HCT116 (cell line): Measurements from ENCODE around the gene ZNF620. TPM values are rescaled to one million over a fixed set of nuclear protein-coding genes. Genes with fewer than 3 reads are reported as not detected.

Source experiments
- ATAC-seq: fragments of 200-7000 bp; cut with Tn5 transposase; 2 replicates; pipeline ENCODE4 v1.9.1; 2020; ENCODE audit warnings: mild to moderate bottlenecking, moderate library complexity
- BruUV-seq: library from RNA; stranded (reverse); fragments of 400-500 nt; replicated peaks from 2 replicates; lab custom pipeline; 2021; lab: Mats Ljungman, UMichigan
- CTCF ChIA-PET: fragments of 300-600 bp; sonication (Branson Sonifier 250); formaldehyde crosslinking; loops from one replicate; lab custom pipeline; 2021; ENCODE audit warnings: antibody characterized with exemption; lab: Charles Lee
- POLR2A ChIA-PET: fragments of 300-600, 350-600 bp; sonication (Branson Sonifier 250); formaldehyde crosslinking; loops from one replicate; lab custom pipeline; 2021; ENCODE audit warnings: antibody characterized with exemption; lab: Charles Lee
- RAD21 ChIA-PET, 2 experiments: fragments of 300-600 bp; sonication (Branson Sonifier 250); formaldehyde crosslinking; loops; one replicate each; lab custom pipeline; 2023; ENCODE audit warnings: low total read pairs in 2 of 2; ENCODE audit not compliant: uncharacterized antibody in 2 of 2, unreplicated experiment in 2 of 2, low non-redundant PET in 1 of 2; lab: Charles Lee
- DNase-seq: peaks from one replicate; pipeline ENCODE4 v3.0.0-alpha.2; 2010; ENCODE audit warnings: low read depth, low spot score
- H2AFZ ChIP-seq: fragments of 200-600 bp; shearing (Covaris generic), sonication (generic); 2 replicates; pipeline ENCODE4 v1.6.1; 2017; ENCODE audit warnings: low read depth, mixed run types, mixed read lengths, antibody characterized with exemption, low read length; ENCODE audit not compliant: poor library complexity, severe bottlenecking
- H3K27ac ChIP-seq: 2 replicates; pipeline ENCODE4 v1.5.1; 2012; ENCODE audit warnings: low read depth, low read length
- H3K27me3 ChIP-seq: fragments of 200-600 bp; sonication (generic); 2 replicates; pipeline ENCODE4 v1.6.1; 2016; ENCODE audit warnings: mixed run types, low read length, mixed read lengths; ENCODE audit not compliant: insufficient read depth
- H3K36me3 ChIP-seq, 2 experiments: fragments of 200-500 bp in 1 of 2; fragments of 200-600 bp in 1 of 2; sonication (Bioruptor generic) in 1 of 2; sonication (generic) in 1 of 2; 2 replicates each; pipeline versions ENCODE4 v1.5.1 to v1.6.1; 2014 to 2016; ENCODE audit warnings: low read length in 2 of 2, inconsistent platforms in 1 of 2, mixed read lengths in 1 of 2, mixed run types in 1 of 2; ENCODE audit not compliant: insufficient read depth in 2 of 2, control insufficient read depth in 1 of 2
- H3K4me1 ChIP-seq, 2 experiments: fragments of 200-600 bp in 1 of 2; sonication (generic) in 1 of 2; 2 replicates each; pipeline versions ENCODE4 v1.5.1 to v1.6.1; 2012 to 2017; ENCODE audit warnings: low read length in 2 of 2, inconsistent platforms in 1 of 2, mild to moderate bottlenecking in 1 of 2, mixed read lengths in 1 of 2, mixed run types in 1 of 2, moderate library complexity in 1 of 2; ENCODE audit not compliant: insufficient read depth in 2 of 2, control insufficient read depth in 1 of 2
- H3K4me2 ChIP-seq: fragments of 200-600 bp; sonication (generic); 2 replicates; pipeline ENCODE4 v1.6.1; 2017; ENCODE audit warnings: mixed run types, low read length, mixed read lengths
- H3K4me3 ChIP-seq, 2 experiments: fragments of 200-600 bp in 1 of 2; sonication (generic) in 1 of 2; replicated peaks in 1 of 2; 2 replicates each; pipeline ENCODE4 v1.5.1; 2011 to 2016; ENCODE audit warnings: low read length in 2 of 2, control low read depth in 1 of 2, low read depth in 1 of 2, mild to moderate bottlenecking in 1 of 2, mixed read lengths in 1 of 2, mixed run types in 1 of 2
- H3K79me2 ChIP-seq: fragments of 200-600 bp; sonication (generic); 2 replicates; pipeline ENCODE4 v1.6.1; 2017; ENCODE audit warnings: mild to moderate bottlenecking, mixed run types, low read length, moderate library complexity, mixed read lengths; ENCODE audit not compliant: insufficient read depth
- H3K9ac ChIP-seq: fragments of 200-600 bp; sonication (generic); 2 replicates; pipeline ENCODE4 v1.6.1; 2016; ENCODE audit warnings: low read length, mixed read lengths
- H3K9me2 ChIP-seq: fragments of 200-600 bp; sonication (generic), shearing (Covaris generic); 2 replicates; pipeline ENCODE4 v1.6.1; 2017; ENCODE audit warnings: mixed run types, mild to moderate bottlenecking, moderate library complexity; ENCODE audit not compliant: insufficient read depth
- H3K9me3 ChIP-seq, 2 experiments: fragments of 200-500 bp in 1 of 2; fragments of 200-600 bp in 1 of 2; sonication (Bioruptor generic) in 1 of 2; sonication (generic) in 1 of 2; 2 replicates each; pipeline ENCODE4 v1.6.1; 2014 to 2017; ENCODE audit warnings: low read length in 2 of 2, mixed read lengths in 2 of 2, inconsistent platforms in 1 of 2, low read depth in 1 of 2, mild to moderate bottlenecking in 1 of 2, mixed run types in 1 of 2, moderate library complexity in 1 of 2; ENCODE audit not compliant: control insufficient read depth in 1 of 2, insufficient read depth in 1 of 2
- H4K20me1 ChIP-seq: fragments of 200-600 bp; sonication (generic), shearing (Covaris generic); 2 replicates; pipeline ENCODE4 v1.6.1; 2017; ENCODE audit warnings: mixed run types, mild to moderate bottlenecking, moderate library complexity; ENCODE audit not compliant: insufficient read depth
- EGR1 ChIP-seq: IDR thresholded peaks from 2 replicates; pipeline ENCODE4 v1.6.1; 2012; ENCODE audit warnings: low read depth
- ELF1 ChIP-seq: IDR thresholded peaks from 2 replicates; pipeline ENCODE4 v1.6.1; 2012; ENCODE audit warnings: low read depth, borderline replicate concordance
- REST ChIP-seq: IDR thresholded peaks from 2 replicates; pipeline ENCODE4 v1.6.1; 2012; ENCODE audit warnings: low read depth
- intact Hi-C: fragments of 100-400 bp; cut with micrococcal nuclease; formaldehyde crosslinking; loops from 2 replicates; pipeline ENCODE4 v1.10.0; 2022
- total RNA-seq: library from RNA; stranded (reverse); gene quantifications from one replicate; pipeline ENCODE4 v1.2.1, GENCODE V29; 2021; ENCODE audit not compliant: unreplicated experiment

Gene ZNF620
- total RNA-seq, 1 experiment from 2014 or later: 10.2 TPM

GRCh38 chr3:40524222-40524567 lies 18.4 kb downstream of the ZNF620 start:
- DNase-seq (no peak), ATAC-seq (peak; percentile 46)
- H3K27me3 ChIP-seq: no peaks in the 10 kb centered on the region
- no peaks in the 10 kb centered on the region for H4K20me1 ChIP-seq
- peak overlapping the region; percentile 88 for H3K9ac ChIP-seq
- RAD21 ChIA-PET: interaction anchor here (0.8 kb wide), 2 partner anchors 18 to 19 kb away, joined by 3 to 4 read pairs; partner anchors contain the start of gene ZNF620 (in 2 of the 2)
- BruUV-seq: TSS peak; percentile 90
- no peaks in the 10 kb centered on the region for H3K9me3 ChIP-seq
- no peak for TF ChIP-seq EGR1
- TF ChIP-seq ELF1: no peak
- TF ChIP-seq REST: no peak
- H3K4me3 ChIP-seq: peak overlapping the region; percentile 85 to 92
- H3K36me3 ChIP-seq: 0 out of 4 replicates have a peak, but pooled peaks cover 3% of the 10 kb centered on the region in 2 experiments
- CTCF ChIA-PET: interaction anchor here (1.3 kb wide), 1 partner anchor 18 kb away, joined by 5 read pairs; the partner anchor contains the start of gene ZNF620
- intact Hi-C loops: loop anchor here (2.0 kb wide), 1 partner anchor 17 kb away; the partner anchor contains the start of gene ZNF620
- H3K9me2 ChIP-seq: no peaks in the 10 kb centered on the region
- H3K27ac ChIP-seq: peak overlapping the region; percentile 80
- peaks cover 0 to 18% of the 10 kb centered on the region in 2 experiments; a peak in 1 of 4 replicates for H3K4me1 ChIP-seq
- peaks cover 10% of the 10 kb centered on the region for H3K79me2 ChIP-seq
- POLR2A ChIA-PET: interaction anchor here (0.7 to 4.2 kb wide), 6 partner anchors 9 to 1075 kb away, joined by 3 to 35 read pairs (median 7); partner anchors contain the start of genes RPL14 and ZNF620
- peak overlapping the region; percentile 90 for H3K4me2 ChIP-seq
- H2AFZ ChIP-seq: no peak overlapping the region
